GM21786 (cell line): ENCODE results near the gene PROM2.

Source experiments
- ATAC-seq: cut with Tn5 transposase; IDR thresholded peaks from one replicate; pipeline ENCODE4 v1.9.1; 2021; ENCODE audit not compliant: unreplicated experiment

The PROM2 gene

DNA sequence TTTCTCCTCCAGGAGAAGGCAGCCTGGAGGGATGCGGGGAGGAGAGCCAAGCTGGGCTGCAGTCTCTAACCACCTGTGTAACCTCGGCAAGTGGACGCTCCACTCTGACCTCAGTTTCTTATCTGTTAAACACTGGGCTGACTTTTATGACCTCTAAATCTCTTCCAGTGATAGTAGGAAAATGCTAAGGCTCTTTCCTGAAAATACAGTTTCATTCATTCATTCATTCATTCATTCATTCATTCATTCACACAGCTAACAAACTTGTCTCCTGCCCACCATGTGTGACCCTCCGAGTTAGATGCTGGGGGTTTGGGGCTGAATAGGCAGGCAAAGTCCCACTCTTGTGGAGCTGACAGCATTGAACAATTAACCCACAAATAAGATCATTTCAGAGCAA lies 9.3 kb downstream of the PROM2 start:
- ATAC-seq: no peak

DNA sequence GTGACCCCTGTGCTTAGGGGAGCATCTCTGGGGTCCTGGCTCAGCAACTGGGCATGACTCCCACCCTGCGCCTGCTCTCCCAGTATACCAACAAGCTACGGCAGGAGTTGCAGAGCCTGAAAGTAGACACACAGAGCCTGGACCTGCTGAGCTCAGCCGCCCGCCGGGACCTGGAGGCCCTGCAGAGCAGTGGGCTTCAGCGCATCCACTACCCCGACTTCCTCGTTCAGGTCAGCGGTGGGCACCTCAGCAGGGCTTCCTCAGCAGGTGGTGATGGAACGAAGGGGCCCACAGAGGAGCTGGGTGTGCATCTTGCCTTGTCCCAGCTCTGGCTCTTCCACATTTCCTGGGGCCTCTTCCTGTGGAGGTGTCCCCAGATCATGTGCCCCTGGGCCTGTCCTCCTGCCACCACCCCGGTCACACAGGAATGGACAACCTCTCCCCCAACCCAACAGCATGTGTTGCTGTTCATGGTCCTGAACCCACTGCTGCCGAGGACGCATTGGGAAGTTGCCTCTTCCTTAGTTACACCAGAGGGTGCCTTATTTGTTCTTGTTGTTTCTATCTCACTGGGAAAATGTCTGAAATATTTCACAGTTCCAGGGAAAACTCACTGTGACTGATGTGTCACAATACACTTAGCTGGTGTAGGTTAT lies 10.8 kb downstream of the PROM2 start:
- ATAC-seq: no peak

DNA sequence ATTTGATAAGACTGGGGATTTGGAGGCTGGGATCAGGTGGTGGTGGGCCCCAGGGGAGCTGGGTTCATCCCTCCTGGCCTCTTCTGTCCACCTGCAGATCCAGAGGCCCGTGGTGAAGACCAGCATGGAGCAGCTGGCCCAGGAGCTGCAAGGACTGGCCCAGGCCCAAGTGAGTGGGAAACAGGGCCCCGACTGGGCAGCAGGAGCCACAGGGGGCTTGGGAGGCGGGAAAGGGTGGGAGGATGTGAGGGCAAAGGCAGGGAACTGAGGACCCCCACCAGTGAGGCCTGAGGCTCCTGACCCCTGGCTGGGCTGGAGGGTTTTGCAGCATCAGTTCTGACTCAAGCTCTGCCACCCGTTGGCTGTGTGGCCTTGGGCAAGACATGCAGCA lies 11.3 kb downstream of the PROM2 start:
- no peak for ATAC-seq

DNA sequence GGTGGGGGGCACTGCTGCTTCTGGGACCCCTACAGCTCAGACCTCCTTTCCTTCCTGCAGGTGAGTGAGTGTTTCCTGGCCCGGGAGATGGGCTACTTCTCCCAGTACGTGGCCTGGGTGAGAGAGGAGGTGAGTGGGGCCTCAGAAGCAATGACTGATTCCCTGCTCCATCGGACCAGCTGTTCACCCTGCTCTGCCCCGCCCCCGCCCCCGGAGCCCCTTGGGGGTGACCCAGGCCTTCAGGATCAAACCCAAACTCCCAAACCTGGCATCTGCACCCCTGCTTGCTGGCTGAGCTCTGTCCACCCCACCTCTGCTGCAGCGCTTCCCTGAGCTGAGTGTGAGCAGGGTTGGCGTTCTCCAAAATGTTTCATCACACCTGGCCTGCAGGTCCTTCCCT lies 13.1 kb downstream of the PROM2 start:
- no peak for ATAC-seq

DNA sequence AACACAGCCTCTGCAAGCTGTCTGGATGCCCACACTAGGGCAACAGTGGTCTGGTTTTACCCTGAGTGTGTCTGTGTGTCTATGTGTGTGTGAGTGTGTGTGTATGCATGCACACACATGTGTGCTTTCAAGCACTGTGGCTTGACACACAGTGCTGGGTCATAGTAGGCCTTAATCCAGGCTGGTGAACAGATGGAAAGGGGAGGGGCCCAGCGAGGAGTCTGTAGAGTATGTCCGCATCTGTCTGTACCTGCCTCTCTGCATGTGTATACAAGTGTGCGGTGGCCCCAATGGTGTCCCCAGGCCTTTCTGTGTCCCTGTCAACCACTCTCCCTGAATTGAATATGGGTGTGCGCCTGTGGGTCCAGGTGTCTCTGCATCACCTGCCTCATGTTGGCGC lies 13.6 kb downstream of the PROM2 start:
- ATAC-seq: no peak

DNA sequence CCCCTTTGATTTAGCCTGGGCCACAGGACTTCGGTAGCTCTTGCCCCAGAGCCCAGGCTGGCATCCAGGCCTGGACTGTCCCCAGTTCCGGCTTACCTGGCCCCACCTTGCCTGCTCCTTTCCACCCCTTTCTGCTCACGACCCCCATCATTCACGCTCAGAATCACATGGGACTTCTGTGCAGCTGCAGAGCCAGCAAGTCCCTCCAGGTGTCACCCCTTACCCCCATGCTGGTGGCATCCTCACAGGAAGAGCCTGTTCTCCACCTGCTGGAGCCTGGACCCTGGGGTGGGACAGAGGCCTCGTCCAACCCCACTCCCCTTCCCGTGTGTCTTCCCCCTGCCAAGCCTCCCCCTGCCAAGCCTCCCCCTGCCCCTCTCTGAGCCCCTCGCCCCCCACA lies 15.0 kb downstream of the PROM2 start:
- no peak for ATAC-seq

DNA sequence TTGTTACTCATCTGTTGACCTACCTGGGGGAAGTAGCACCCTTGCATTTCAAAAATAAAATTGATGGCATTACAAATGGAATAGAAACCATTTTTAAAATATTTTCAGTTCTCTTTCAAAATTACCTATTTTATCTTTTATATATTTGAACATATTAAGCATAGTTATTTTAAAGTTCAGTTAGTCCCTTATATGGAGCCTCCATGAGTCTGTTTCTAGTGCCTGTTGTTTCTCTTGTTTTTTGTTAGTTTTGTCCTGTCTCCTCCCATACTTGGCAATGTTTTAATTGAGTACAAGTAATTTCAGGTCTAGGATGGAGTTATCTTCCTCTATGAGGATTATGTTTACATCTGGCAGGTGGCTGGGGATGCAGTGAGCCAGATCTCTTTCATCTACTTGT lies 17.0 kb downstream of the PROM2 start:
- no peak for ATAC-seq

DNA sequence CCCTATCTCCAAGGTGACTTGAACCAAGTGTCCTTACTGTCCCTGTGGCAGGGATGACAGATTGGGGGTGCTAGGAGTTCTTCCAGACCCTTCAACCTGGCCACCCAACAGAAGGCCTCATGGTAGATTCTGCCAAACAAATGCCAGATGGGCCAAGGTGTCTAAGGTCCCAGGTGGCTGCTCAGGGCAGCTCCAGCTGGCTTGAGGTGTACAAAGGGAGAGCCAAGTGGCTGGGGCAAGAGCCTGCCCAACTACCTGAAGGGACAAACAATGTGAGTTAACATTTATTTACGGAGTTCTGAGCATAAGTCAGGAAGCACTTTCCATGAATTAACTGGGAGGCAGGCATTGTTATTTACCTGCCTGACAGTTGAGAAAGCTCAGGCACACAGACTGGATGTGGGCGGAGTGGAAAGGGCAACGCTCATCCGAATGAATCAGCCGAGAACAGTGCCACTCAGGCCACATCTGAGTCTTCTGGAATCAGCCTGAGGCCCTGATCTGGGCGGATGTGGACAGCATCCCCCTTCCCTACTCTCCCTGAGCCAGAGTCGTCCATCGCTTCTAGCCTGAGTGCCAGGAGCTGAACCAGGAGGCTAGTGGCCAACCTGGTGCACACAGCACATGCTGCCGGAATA lies 18.5 kb downstream of the PROM2 start:
- no peak for ATAC-seq

DNA sequence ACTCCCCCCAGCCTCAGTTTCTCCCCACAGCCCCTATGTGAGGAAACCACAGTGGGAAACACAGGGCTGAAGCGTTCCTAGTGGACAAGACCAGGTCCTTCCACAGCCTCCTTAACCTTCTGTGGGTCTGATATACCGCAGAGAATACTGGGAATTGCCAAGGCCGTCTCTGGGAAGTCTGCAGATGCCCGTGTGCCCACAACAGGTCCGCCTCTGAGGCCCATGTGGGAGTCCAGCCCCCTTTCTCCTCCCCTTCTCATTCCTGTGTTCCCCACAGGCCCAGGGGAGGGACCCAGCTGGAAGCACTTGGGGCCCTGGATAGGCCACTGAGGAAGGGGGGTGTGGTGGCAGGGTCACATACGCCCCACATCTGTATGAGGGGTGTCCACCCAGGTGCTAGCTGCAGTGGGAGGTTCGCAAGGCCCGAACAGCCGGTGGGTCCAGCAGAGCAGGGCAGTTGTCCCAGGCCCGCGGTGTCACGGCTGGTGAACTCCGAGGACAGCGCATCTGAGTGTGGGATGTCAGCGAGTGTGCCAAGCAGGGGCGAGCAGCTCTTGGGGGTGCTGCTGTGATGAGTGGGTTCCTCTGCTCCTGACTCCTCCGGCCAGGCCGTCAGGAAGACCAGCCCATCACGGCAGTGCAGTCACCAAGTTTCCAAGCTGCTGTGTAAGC lies 20.5 kb downstream of the PROM2 start:
- no peak for ATAC-seq

DNA sequence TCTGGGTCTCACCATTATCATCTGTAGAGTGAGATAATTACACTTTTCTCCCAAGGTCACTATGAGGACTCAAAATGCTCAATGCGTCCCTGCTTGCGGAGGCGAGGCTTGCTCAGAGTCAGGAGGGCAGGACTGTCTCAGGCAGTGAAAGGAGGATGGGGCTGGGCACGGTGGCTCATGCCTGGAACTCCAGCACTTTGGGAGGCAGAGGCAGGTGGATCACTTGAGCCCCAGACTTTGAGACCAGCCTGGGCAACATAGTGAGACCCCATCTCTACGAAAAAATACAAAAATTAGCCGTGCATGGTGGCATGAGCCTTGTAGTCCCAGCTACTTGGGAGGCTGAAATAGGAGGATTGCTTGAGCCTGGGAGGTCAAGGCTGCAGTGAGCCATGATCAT lies 21.1 kb downstream of the PROM2 start:
- no peak for ATAC-seq

DNA sequence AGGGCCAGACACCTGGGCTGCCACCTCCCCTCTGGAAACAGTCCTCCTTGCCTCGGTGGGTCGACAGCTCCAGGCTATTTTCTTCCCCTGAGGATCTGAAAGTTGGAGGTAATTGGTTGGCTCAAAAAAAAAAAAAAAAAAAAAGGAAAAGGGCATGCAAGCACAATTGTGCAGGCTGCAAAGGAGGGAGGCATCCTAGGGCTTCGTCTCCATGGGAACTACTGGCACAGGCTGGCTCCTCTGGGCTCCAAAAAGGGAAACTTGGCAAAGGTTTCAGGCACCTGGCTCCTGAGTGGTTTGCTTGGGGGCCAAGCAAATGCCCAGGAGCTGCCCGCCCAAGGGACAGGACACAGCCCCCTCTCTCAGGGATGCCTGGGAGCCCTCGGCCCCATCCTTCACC lies 21.8 kb downstream of the PROM2 start:
- ATAC-seq: no peak

DNA sequence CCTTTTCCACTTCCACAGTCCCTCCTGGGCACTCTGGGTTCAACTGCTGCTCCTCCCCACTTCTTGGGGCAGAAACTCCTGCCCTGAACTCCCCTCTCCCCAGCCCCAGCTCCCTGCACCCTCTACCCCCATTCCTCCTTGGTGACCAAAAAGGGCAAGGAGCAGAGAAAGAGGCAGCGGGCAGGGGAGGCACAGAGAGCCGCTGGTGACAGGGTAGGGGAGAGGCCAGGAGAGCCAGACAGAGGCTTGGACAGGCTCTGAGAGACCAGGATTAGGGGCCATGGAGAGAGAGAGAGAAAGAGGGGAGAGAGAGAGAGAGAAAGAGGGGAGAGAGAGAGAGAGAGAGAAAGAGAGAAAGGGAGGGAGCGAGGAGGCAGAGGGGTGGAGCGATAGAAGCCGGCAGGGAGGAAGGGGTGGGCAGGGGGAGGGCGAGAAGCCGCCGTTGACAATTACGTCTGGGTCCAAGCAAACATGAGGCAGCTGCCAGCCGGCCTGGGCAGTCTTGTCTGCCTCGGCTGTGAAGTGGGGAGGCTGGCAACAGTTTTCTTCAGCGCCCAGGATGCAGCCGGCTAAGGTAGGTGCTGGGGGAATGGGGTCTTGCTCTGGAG lies 22.7 kb downstream of the PROM2 start, which contains the start of gene KCNIP3:
Gene KCNIP3, plus strand, starts transcription at position 468 of the 608 bp plus-strand sequence. Its CDS starts 92 bp downstream, at position 560.
- no peak for ATAC-seq

DNA sequence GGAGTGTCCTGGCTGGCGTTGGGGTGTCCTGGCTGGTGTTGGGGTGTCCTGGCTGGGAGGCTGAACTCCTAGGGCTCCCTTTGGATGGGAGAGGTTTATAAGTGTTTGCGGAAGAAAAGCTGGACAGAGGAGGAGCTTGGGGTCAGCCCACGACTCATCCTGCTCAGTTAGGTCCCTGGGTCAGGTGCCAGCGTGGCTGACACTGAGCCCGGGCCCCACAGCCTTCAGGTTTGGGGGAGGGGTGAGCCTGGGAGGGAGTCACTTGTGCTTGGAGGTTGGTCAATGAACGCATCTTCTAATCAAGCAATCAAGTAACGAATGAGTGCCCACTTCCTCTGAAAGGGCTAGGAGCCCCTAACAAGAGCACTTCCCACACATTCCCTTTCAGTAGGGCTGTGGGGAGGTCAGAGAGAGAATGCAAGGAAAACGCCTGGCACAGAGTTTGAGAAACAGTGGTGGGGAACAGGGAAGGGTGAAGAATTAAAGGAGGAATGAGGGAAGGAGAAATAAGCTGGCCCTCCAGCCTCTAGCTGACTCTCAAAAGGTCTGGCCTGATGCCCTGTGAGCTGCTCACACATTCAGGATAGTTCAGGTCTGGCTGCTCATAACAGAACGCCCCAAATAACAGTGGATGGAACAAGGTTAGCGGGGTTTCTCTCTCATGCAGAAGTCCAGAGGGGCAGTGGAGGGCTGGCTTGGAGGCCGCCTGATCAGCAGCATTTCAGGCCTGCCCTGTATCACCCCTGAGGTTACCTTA lies 23.6 kb downstream of the PROM2 start:
- no peak for ATAC-seq

DNA sequence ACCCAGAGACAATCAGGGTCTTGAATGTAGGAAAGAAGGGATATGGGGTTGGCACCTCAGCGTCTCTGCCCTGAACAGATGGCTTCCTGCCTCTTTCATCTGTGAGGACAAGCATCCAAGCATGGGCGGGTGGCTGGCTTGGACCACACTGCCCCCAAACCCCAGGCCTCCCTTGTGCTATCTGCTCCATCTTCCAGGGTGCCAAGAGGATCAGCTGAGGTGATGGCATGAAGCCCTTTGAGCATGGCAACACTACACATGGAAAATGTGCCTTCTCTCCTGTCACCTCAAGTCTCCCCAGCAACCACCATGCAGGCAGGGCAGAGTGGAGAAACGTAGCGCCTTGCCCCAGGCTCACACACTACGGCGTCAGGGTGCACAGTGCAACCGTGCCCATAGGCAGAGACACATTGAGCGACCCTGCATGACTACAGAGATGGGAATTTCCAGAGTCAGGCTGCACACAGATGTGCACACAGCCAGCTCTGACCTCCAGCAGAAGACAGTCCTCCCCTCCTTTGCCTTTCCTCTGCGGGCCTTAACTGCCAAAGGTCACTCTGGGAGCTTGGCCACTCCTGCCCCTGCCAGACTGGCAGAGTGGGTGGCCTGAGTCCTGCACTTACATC lies 24.4 kb downstream of the PROM2 start:
- ATAC-seq: no peak

DNA sequence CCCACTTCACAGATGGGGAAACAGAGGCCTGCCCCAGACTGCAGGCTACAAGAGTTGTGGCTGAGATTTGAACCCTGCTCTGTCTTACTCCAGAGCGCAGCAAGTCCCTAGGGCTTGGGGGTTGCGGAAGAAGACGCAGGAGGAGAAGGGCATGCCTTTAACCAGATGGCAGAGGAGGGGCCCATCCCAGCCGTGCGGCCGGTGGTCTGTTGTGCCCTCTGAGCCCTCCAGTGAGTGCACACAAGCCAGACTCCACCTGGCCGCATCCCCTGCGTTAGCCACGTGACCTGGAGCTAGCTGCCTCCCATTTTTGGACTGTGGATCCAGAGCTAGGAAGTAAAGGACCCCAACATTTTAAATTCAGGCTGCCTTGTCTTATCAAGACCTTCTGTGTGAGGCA lies 25.7 kb downstream of the PROM2 start:
- ATAC-seq: no peak

DNA sequence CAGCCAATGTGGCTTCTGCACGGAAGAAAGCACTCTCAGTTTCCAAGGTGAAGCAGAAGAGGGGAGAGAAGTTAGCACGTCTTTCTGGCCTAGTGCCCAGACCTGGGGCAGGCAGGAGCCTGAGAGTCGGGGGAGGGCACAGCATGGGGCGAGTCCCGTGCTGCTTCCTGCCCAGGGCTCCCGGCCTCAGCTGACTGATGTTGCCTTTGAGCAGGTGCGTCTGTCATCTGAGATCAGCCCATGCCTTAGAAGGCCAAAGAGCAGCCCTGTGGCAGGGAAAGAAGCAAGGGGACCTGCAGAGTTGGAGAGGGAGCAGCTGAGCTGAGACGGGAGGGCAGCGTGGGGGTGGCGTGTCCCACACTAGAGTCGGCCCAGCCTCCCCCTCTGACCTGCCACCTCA lies 26.2 kb downstream of the PROM2 start:
- no peak for ATAC-seq

DNA sequence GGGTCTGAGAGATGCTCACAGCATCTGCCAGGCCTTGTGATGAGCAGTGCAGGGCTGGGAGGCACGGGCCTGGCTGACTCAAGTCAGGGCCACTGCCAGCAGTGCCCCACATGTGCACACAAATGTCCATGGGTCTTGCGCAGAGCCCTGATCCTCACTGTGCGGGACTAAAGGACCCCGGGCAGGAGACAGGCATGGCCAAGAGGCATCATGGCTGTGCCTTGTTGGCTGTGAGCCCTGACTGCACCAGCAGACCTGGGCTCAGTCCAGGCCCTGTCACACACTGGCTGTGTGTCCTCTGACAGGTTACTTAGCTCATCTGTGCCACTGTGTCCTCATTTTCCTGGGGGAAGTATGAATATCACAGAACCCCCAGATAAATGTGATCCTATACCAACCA lies 26.9 kb downstream of the PROM2 start:
- no peak for ATAC-seq

DNA sequence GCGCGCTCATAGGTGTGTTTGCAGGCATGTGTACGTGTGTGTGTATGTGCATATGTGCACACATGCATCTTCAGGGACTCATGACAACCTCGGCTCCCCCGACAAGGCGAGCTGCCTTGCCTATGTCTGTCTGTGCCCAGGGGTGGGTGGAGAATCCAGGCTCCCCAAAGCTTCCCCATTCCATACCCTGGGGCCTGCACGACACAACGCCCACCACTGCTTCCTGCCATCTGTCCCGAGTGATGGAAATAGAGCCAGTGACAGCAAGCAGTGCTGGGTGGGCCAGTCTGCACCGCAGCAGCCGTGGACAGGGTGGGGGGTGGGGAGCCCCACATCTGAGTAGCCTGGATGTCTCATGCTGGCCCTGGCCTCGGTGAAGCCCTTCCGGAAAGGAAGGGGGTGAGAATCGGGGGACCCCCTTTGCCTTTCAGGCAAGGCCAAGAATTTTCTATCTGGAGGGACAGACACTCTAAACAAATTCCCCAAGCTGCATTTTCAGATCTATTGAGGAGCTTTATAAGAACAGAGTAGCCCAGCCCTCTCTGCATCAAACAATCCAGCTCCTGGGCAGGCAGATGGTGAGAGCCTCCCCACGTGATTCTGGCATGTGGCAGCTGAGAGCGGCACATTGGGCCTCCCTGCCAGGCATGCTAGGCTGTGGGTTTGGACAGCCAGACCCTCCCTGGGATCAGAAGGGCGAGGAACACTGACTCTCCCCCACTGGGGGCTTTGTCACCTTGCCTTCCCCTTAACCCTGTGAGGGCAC lies 27.8 kb downstream of the PROM2 start:
- ATAC-seq: no peak

DNA sequence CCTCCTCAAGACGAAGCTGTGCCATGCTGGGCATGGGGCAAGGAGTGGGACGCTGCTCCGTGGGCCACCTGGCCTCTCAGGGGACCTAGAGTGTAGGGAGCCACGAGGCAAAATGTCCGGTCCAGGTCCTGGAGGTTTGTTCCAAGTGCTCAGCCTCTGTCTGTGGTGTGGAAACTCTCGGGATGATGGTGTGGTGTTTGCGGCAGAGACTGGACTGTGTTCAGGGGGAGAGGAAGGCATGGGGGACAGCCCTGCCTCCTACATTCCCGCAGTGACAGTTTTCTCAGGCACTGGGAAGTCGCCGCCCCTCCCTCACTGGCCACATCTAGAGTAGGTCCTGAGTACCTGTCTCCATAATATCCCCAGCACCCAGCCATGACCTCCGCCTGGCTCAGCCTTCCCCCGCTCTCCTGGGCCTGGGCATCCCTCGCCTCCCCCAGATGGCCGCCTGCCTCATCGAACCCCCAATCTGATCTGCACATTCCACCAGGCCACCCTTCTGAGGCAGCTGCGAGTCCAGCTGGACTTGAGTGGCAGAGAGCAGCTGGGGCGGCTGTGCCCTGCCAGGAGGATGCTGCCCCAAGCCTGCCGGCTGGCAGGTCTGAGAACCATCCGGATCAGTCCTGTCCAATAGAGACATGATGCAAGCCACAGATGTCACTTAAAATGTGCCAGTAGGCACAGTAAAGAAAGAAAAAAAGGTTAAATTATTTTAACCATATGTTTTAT lies 29.1 kb downstream of the PROM2 start:
- ATAC-seq: no peak
